MCF 10A (cell line): ENCODE results near the gene ORC3. TPM values are rescaled to one million over a fixed set of nuclear protein-coding genes. Genes with fewer than 3 reads are reported as not detected.
A peak's percentile ranks its signal among the peaks of the same experiment; 100 is the strongest.

ENCODE experiments used
- BruUV-seq: library from RNA; stranded (reverse); fragments of 400-500 nt; replicated peaks from 2 replicates; lab custom pipeline; 2021; lab: Mats Ljungman, UMichigan
- CTCF ChIA-PET: fragments of 300-600 bp; sonication (Branson Sonifier 250); formaldehyde crosslinking; extraction: SDS; loops from one replicate; lab custom pipeline; 2021; ENCODE audit warnings: antibody characterized with exemption, inconsistent platforms; lab: Yijun Ruan, JAX
- POLR2A ChIA-PET: fragments of 300-600, 350-650 bp; sonication (Branson Sonifier 250); formaldehyde crosslinking; extraction: SDS; loops from one replicate; lab custom pipeline; 2020; ENCODE audit warnings: antibody characterized with exemption, inconsistent platforms; lab: Yijun Ruan, JAX
- DNase-seq: peaks from one replicate; pipeline ENCODE4 v3.0.0-alpha.2; 2018; ENCODE audit not compliant: unreplicated experiment
- H3K27ac Mint-ChIP-seq: one replicate; pipeline ENCODE4 v1.8.0; 2022; ENCODE audit warnings: mild to moderate bottlenecking, low read depth, mixed read lengths; ENCODE audit not compliant: unreplicated experiment
- H3K27me3 Mint-ChIP-seq: one replicate; pipeline ENCODE4 v1.8.0; 2022; ENCODE audit warnings: mixed read lengths; ENCODE audit not compliant: insufficient read depth, unreplicated experiment
- H3K36me3 Mint-ChIP-seq: one replicate; pipeline ENCODE4 v1.8.0; 2022; ENCODE audit warnings: mild to moderate bottlenecking, moderate library complexity, mixed read lengths; ENCODE audit not compliant: insufficient read depth, unreplicated experiment
- H3K4me1 Mint-ChIP-seq: one replicate; pipeline ENCODE4 v1.8.0; 2022; ENCODE audit warnings: mixed read lengths; ENCODE audit not compliant: insufficient read depth, unreplicated experiment
- H3K4me3 Mint-ChIP-seq: one replicate; pipeline ENCODE4 v1.8.0; 2022; ENCODE audit warnings: mild to moderate bottlenecking, moderate library complexity, mixed read lengths; ENCODE audit not compliant: unreplicated experiment
- H3K9me3 Mint-ChIP-seq: one replicate; pipeline ENCODE4 v1.8.0; 2022; ENCODE audit warnings: mixed read lengths; ENCODE audit not compliant: unreplicated experiment
- intact Hi-C: fragments of 100-400 bp; cut with micrococcal nuclease; formaldehyde crosslinking; loops from 2 replicates; pipeline ENCODE4 v1.14.1; 2022
- total RNA-seq: library from RNA; stranded (reverse); gene quantifications from 2 replicates; pipeline ENCODE4 v1.2.3, GENCODE V29; 2022
- TF ChIP-seq, protein P1 (sequence below): fragments of 200-600 bp; IDR thresholded peaks from one replicate; pipeline ENCODE4 v1.8.0; 2022; ENCODE audit warnings: antibody characterized with exemption, mild to moderate bottlenecking; ENCODE audit not compliant: unreplicated experiment

Gene ORC3
- total RNA-seq, 1 experiment from 2014 or later: 21.1 TPM

DNA sequence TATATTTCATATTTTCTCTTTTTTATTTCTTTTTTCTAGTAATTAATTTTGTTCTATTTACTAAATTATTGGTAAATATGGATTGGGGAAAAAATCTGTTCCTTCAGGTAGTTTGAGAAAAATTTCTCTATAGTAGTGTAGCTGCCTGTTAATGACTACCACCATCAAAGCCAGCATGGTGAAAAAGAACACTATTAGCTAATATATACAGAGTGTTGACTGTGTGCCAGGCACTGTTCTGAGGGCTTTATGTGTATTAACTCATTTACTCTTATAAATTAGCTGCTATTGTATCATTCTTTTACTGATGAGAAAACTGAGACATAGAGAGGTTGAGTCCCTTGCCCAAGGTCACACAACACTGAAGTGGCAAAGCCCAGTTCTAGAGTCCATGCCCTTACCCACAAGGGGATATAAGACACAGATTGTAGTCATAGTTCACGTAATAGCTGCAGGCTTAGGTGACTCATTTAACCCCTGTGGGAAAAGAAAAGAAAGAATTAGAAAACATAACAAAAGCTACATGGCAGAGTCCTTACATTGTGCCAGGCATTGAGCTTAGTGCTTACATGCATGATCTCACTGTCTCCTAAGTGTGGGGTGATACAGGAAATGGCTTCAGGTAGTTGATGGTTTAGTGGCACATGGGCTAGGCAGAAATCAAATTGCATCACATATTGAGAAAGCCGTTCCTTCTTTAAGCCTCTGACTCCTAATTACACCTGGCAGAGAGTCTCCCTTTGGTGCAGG, 124.3 kb downstream of the ORC3 start:
- peak; percentile 96 for DNase-seq
- H3K36me3 Mint-ChIP-seq: no peaks in the 10 kb centered on the region
- peak overlapping the region; percentile 85 for H3K27ac Mint-ChIP-seq
- POLR2A ChIA-PET: interaction anchor here (0.6 to 3.4 kb wide), 14 partner anchors 8 to 218 kb away, joined by 3 to 36 read pairs (median 4); partner anchors contain the start of genes AKIRIN2, ORC3 and RARS2
- no peaks in the 10 kb centered on the region for H3K27me3 Mint-ChIP-seq
- intact Hi-C loops: no loop called here
- BruUV-seq: no TSS peak
- TF ChIP-seq, protein P1, sequence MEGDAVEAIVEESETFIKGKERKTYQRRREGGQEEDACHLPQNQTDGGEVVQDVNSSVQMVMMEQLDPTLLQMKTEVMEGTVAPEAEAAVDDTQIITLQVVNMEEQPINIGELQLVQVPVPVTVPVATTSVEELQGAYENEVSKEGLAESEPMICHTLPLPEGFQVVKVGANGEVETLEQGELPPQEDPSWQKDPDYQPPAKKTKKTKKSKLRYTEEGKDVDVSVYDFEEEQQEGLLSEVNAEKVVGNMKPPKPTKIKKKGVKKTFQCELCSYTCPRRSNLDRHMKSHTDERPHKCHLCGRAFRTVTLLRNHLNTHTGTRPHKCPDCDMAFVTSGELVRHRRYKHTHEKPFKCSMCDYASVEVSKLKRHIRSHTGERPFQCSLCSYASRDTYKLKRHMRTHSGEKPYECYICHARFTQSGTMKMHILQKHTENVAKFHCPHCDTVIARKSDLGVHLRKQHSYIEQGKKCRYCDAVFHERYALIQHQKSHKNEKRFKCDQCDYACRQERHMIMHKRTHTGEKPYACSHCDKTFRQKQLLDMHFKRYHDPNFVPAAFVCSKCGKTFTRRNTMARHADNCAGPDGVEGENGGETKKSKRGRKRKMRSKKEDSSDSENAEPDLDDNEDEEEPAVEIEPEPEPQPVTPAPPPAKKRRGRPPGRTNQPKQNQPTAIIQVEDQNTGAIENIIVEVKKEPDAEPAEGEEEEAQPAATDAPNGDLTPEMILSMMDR: no peak
- H3K9me3 Mint-ChIP-seq: no peaks in the 10 kb centered on the region
- H3K4me3 Mint-ChIP-seq: no peak overlapping the region
- peaks cover 12% of the 10 kb centered on the region for H3K4me1 Mint-ChIP-seq
- CTCF ChIA-PET: interaction anchor here (0.7 to 1.6 kb wide), 6 partner anchors 8 to 778 kb away, joined by 3 to 4 read pairs (median 3); no protein-coding TSS in a partner anchor

Other genes starting within 250 kb of the ORC3 start
- gene C6orf163, start 245.3 kb upstream of the ORC3 start, total RNA-seq: 1.0 and 2.6 TPM in 2 replicates
- gene CFAP206, start 182.2 kb upstream of the ORC3 start, total RNA-seq: 0.27 TPM in 1 of 2 replicates, not detected in the other
- 10.3 and 12.1 TPM in 2 replicates for gene SLC35A1, start 117.2 kb upstream of the ORC3 start, total RNA-seq
- 29.9 and 31.0 TPM in 2 replicates for gene RARS2, start 148 bp upstream of the ORC3 start, total RNA-seq
- 47.6 and 48.1 TPM in 2 replicates for gene AKIRIN2, start 112.1 kb downstream of the ORC3 start, total RNA-seq